Measurements from ENCODE around the gene NANOGP8.
"Not testable (repeated sequence)": the region's sequence is repeated elsewhere in the genome, so short reads cannot be mapped to it uniquely, and the experiment has no call there.

Gene NANOGP8

DNA sequence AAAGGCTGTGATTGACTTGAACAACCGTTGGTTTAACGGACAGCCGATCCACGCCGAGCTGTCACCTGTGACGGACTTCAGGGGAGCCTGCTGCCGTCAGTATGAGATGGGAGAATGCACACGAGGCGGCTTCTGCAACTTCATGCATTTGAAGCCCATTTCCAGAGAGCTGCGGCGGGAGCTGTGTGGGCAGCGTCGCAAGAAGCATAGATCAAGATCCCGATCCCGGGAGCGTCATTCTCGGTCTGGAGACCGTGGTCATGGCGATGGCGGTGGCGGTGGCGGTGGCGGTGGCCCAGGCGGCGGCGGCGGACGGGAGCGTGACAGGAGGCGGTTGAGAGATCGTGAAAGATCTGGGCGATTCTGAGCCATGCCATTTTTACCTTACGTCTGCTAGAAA lies 7.8 kb upstream of the NANOGP8 start:
- DNase-seq (ENCODE audit: low spot score): no peak

DNA sequence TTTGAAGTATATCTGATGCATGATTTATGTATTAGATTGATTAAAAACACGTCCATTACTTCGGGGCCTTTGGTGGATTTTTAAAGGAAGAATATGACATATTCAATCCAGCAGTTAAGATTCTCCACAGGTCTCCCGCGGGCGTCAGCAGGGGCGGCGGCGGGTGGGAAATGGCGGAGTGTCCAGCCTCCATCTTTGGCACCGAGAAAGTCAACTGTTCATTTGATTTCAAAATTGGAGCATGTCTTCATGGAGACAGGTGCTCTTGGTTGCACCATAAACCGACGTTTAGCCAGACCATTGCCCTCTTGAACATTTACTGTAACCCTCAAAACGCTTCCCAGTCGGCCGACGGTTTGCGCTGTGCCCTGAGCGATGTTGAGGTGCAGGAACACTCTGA lies 7.2 kb upstream of the NANOGP8 start:
- no peak for DNase-seq (ENCODE audit: low spot score)

DNA sequence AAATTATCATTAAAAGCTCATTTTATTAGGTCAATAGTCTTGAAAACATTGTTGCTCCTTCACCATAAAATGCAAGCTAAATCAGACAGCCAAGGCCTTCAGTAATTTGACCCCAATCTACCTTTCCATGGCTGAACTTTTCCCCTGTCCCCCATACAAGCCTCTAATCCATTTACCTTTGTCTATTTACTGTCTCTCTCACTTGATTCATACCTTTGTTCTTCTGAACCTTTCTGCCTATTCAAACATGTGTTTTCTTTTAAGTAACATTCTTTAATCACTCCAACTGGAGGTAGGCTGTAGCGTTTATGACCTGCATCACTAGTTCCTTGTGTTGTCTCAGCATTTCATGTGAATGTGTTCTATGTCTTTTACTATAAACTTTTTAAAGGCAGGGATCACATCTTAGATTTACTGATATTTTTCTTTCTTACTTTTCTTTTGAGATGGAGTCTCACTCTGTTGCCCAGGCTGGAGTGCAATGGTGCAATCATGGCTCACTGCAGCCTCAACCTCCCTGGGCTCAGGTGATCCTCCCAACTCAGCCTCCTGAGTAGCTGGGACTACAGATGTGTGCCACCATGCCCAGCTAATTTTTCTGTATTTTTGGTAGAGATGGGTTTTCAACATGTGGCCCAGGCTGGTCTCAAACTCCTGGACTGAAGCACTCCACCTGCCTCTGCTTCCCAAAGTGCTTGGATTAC lies 5.2 kb upstream of the NANOGP8 start:
- DNase-seq (ENCODE audit: low spot score): no peak

DNA sequence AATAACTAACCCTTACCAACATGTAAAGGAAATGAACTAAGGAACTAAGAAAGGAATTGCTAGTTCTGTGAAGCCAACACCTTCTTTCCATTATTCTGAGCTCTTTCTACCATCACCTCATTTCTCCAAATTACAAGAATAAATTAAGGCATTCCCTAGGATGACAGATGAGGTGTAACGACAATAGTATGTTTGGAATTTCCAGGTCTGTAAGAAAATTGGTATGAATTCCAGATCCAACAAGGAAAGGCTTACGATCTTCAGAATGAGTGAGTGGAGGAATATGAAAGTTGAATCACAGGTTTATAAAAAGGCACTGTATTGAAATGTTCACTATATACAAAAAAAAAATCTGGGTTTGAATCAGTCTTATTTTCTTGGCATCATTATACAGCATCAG lies 4.5 kb upstream of the NANOGP8 start:
- no peak for DNase-seq (ENCODE audit: low spot score)

DNA sequence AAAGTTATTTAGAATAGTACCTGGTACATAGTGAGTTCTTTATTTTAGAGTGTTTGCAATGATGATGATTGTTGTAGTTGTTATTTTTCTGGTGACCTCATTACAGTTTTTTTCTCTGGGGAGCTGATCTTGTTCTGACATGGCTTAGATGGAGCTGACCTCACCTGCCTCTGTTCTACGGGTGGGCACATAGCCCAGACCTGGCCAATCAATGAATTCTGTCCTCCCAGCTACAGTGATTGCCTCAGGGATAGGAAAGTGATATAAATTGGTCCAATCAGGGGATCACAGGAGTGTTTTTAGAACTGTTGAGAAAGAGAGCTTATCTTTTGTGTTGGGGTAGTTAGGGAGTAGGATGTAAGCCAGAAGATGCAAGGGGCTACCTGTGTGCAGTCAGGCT lies 3.2 kb upstream of the NANOGP8 start:
- no peak for DNase-seq (ENCODE audit: low spot score)

DNA sequence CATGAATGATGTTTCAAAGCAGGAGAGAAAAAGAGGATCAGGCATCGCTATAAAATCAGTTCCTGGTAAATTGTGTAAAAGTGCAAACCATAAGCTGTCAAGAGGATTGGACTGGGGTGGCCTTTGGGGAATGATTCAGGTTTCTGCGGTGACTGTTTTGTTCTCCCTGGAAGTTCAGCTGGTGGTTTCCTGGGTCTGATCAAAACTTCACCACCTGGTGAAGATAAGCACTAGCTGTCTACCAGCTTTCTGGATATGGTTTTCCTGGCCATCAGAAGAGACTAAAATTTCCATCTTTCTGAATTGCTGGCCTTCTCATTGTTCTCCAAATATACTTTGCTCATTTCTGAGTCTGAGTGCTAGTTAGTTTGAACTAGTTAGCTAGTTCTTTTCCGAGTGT lies 2.7 kb upstream of the NANOGP8 start:
- DNase-seq (ENCODE audit: low spot score): no peak

DNA sequence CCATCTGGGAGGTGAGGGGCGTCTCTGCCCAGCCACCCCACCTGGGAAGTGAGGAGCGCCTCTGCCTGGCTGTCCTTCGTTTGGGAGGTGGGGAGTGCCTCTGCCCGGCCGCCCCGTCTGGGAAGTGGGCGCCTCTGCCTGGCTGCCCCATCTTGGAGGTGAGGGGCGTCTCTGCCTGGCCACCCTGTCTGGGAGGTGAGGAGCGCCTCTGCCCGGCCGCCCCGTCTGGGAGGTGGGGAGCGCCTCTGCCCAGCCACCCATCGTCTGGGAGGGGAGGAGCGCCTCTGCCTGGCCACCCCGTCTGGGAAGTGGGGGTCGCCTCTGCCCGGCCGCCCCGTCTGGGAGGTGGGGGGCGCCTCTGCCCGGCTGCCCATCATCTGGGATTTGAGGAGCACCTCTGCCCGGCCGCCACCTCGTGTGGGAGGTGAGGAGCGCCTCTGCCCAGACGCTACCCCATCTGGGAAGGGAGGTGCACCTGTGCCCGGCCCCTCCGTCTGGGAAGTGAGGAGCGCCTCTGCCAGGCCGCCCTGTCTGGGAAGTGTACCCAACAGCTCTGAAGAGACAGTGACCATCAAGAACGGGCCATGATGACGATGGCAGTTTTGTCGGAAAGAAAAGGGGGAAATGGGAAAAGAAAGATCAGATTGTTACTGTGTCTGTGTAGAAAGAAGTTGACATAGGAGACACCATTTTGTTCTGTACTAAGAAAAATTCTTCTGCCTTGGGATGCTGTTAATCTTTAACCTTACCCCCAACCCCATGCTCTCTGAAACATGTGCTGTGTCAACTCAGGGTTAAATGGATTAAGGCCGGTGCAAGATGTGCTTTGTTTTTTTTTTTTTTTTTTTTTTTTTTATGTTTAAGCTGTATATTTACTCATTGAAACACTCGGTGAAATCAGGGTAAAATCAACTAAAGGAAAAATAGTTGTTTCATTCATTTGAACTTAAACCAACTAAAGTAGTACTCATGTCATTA lies 2.4 kb downstream of the NANOGP8 start:
- not testable (repeated sequence) for DNase-seq (ENCODE audit: low spot score)

DNA sequence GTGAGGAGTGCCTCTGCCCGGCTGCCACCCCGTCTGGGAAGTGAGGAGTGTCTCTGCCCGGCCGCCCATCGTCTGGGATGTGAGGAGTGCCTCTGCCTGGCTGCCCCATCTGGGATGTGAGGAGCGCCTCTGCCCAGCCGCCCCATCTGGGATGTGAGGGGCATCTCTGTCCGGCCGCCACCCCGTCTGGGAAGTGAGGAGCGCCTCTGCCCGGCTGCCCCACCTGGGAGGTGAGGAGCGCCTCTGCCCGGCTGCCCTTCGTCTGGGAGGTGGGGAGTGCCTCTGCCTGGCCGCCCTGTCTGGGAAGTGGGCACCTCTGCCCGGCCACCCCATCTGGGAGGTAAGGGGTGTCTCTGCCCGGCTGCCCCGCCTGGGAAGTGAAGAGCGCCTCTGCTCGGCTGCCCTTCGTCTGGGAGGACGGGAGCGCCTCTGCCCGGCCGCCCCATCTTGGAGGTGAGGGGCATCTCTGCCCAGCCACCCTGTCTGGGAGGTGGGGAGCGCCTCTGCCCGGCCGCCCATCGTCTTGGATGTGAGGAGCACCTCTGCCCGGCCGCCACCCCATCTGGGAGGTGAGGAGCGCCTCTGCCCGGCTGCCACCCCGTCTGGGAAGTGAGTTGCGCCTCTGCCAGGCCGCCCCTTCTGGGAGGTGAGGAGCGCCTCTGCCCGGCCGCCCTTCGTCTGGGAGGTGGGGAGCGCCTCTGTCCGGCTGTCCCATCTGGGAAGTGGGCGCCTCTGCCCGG lies 3.3 kb downstream of the NANOGP8 start:
- not testable (repeated sequence) for DNase-seq (ENCODE audit: low spot score)

DNA sequence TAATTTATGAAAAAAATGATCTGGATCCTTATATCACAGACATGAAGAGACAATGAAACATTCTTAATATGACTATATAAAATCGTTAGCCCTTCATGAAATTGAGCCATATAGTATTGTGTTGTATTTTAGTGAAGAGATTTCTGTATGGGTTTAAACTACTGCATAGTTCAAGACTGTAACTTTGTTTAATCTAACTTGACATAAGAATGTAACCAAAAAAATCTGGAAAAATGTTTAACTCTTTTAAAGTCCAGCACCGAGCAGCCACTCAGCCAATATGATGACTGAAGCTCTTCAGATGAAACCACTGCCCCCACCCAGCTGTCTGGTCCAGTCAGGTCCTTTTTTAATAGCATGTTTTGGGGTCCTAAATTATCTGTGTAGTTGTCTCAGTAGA lies 4.9 kb downstream of the NANOGP8 start:
- no peak for DNase-seq (ENCODE audit: low spot score)

DNA sequence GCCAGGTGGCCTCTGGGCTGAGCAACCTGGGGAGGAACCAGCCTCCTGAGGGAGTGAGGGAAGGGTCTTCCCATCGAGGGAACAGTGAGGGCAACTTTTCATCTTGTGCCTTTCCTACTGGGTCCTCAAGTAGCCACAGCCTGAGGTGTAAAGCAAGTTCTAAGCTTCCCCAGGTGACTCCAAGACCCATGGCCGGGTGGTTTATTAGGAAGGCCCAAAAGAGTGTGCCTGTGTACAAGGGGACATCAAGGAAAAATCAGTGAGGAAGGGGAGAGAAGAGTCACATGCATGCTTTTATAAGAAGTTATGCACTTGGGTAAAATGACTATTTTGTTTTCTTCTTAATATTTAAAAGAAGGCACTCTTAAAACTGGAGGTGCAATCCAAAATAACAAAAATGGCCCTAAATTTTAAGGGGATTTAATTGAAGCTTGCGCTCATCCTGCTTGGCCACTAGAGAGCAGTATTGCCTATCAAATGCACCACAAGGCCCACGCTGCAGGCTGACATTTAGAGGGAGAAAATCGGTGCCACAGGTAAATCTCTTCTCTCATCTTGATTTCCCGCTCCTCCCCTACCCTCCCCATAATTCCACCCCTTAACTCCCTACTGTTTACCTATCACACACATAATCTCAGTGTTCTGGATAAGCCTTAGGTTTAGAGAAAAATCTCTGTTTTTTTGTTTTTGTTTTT lies 6.7 kb downstream of the NANOGP8 start:
- peak; percentile 77 for DNase-seq (ENCODE audit: low spot score)

DNA sequence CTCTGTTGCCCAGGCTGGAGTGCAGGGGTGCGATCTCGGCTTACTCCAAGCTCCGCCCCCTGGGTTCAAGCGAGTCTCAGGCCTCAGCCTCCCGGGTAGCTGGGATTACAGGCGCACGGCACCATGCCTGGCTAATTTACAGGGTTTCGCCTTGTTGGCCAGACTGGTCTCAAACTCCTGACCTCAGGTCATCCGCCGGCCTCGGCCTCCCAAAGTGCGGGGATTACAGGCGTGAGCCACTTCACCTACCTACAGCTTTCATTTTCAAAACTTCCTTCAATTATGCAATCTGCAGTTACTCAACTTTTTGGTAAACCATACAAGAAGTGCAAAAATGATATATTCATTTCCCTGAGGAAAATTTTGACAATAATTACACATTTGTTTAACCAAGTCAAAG lies 14.0 kb downstream of the NANOGP8 start:
- no peak for DNase-seq (ENCODE audit: low spot score)

DNA sequence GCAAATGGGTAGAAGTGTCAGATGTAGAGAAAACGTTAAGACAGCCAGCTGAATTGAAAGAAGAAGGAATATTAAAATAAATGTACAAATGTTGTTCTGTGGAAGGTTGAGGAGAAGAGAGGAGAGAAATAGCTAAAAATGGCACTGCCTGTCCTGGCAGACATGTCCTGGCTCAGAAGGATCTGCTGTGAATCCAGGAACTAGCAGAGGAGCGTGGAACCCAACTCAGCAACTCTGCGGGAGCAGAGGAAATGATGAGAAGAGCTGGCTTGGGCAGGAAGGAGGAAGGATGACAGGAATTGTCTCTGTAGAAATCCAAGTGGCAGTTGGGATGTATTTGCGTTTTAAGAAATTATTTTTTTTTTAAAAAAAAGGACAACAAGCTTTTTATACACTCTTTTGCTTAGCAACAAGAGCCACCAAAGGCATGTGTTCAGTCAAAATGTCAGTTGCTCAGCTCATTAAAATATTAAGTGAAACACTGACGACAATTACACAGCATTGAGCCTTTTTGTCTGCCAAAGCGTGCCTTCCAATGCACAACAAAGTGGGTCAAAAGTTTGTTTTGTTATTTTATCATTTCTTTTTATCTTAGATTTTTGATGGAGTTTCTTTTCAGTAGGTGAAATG lies 16.1 kb downstream of the NANOGP8 start:
- DNase-seq (ENCODE audit: low spot score): no peak

DNA sequence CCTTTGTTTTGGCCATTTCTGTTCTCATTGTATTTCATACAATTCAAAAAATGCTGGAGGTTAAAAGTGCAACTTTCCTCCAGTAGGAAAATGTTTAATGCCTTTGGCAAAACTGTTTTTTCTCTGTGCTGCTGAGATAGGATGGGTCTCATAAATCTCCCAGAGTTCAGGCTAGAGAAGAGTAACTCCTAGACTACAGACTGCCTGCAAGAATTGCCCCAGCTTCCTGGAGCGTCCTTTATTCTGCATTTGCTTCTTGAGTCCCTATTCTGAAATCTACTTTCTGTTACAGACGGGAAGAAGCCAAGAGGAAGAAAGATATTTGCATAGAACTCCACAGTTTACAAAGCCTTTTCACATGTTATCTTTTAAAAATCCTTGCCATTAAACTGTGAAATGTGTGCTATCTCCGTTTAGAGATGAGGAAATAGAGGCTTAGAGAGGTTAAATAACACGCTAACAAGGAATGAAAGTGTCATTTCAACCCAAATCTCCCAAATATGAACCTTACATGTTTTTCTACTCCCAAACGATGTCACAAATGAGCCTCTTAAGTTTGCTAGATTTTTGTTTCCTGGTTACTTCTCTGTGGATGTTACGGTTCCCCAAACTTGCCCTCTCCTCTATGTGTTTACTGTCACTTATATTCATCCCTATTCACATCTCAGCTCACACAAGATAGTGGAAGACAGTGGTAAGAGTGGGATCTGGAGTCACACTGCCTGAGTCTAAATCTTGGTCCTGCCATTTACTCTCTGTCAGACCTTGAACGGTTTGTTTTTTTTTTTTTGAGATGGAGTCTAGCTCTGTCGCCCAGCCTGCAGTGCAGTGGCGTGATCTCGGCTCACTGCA lies 17.4 kb downstream of the NANOGP8 start:
- DNase-seq (ENCODE audit: low spot score): no peak

DNA sequence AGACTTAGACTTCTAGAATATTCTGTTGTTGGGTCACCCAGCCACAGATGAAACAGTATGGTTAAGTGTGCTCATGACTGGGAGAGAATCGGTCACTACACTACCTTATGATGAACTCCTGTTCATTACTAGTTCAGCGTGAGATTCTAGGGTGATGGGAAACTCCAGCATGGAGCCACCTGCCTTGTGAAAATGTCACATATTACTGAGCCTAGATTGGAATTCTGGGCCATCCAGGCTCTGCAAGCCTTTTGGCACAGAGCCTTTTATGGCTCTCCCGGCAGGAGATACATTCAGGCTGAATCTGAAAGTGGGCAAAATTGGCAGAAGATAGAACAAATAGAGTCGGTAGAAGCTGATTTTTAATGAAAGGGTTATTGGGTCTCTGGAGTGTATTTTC lies 19.0 kb downstream of the NANOGP8 start:
- DNase-seq (ENCODE audit: low spot score): no peak

DNA sequence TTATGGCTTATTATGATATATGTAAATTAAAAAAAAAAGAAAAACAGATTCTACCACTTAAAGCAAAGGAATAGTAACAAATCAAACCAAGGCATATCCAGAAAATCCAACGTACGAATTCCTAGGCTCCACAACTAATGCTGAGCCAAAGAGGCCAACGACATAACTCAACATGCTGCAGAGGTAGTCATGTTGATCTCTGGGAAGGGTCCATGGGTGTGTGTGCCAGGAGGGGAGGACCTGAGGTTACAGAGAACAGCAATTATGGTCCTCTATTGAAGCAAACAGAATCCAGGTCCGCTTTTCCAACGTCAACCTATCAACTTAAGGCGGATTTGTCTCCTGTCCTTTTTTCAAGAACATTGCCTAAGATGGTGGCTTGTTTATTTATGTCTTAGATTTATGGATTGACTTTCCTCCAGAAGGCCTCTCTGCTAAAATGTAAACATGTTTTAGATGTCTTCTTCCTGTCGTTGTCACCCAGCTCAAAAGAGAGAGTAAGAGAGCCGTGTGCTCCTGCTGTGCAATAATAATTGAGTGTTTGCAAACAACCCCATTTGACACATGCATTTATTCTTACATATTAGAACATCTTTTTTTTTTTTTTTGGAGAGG lies 20.4 kb downstream of the NANOGP8 start:
- DNase-seq (ENCODE audit: low spot score): no peak

DNA sequence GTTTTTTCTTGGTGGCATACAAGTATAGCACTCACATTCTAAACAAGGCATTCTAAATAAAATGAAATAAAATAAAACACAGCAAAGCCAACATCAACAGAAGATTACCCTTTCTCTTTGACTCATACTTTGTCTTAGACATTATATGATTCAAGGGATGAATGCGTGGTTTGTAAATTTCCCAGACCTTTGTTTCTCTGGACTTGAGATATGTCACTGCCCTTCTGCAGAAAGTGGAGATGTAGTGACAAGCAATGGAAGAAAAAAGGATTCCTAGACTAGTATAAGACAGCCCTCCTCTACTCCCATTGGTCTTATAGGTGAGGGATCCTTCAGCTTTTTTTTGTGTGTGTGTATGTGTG lies 22.4 kb downstream of the NANOGP8 start:
- no peak for DNase-seq (ENCODE audit: low spot score)

DNA sequence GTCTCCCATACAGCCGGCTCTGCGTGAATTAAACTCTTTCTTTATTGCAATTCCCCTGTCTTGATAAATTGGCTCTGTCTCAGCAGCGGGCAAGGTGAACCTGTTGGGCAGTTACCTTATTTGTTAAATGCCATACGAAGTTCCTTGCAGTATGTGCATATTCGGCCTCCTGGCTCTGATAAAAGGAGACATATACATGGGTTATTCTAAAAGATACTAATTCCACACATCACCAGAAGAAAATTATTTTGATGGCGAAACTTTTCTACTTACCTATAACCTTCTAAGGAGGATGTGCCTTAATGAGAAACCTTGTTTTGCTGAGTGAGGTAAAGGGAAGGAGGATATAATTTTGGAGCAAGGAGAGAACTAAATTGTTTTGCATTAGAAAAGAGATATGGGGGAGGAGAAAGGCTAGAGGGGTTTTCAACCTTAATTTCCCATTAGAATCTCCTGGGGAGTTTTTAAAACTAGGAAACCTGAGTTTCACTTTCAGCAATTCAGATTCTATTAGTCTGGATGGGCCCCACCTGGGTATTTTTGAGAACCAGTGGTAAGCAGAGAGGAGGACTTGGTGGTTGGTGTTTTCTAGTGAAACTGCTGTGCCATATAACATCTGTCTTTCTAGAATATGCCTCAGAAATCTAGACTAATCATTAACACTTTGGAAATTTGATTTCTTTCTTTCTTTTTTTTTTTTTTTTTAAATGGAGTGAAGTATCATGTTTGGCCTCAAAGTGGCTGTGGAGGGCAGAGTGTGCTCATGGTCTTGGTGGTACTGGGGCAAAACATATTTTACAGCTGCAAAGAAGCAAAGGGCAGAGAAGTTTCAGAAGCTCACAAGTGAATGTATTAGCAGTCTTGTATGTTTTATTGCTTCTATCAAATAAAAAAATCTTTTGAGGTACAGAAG lies 23.0 kb downstream of the NANOGP8 start:
- DNase-seq (ENCODE audit: low spot score): no peak

DNA sequence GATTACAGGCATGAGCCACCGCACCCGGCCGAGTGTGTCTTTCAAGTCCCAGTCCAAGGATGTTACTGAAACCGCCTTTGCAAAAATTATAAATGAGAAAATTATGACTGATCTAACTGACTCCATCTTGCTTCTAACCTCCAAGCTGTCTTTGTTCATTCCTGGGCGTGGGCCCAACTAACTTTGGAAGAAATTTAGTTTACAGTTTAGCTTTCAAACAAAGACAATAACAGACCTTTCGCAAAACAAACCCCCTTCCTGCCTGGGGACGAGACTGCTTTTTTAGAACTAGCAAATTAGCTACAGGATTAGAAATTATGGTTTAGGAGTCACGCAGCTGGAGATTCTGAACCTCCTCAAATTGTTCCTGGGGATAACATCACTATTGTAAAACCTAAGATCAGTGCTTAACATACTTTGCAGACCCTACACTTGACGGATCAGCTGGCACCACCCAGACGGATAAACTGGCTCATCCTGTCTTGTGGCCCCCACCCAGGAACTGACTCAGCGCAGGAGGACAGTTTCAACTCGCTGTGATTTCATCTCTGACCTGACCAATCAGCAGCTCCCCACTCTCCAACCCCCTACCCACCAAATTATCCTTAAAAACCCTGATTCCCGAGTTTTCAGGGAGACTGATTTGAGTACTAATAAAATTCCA lies 23.8 kb downstream of the NANOGP8 start:
- DNase-seq (ENCODE audit: low spot score): no peak

DNA sequence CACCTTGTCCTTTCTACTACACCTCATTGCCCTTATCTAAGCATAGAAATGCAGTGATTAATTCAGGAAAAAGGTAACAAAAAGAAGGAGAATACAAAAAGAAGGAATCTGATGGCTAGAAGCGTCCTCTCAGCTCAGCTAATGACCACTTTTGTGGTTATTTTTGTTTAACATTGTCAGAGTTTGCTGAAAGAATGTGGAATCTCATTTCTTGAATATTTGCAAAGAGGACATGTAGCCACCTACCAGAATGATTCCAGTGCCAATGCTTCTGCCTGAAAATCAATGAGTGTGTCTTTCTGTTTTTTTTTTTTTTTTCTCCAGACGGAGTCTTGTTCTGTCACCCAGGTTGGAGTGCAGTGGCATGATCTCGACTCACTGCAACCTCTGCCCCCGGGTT lies 24.5 kb downstream of the NANOGP8 start:
- no peak for DNase-seq (ENCODE audit: low spot score)
